Cardiac muscle cell (in vitro differentiated cells and primary cell): ENCODE data around the gene ANKRD28. TPM values are rescaled to one million over a fixed set of nuclear protein-coding genes. Genes with fewer than 3 reads are reported as not detected.

ENCODE experiments used
- DNase-seq, 2 donors: peaks; one replicate each; pipeline versions ENCODE4 v3.0.0 to v3.0.0-alpha.2; 2010 to 2017; ENCODE audit warnings: low read depth in 1 of 2, low spot score in 1 of 2
- H3K27ac ChIP-seq: fragments of 200-600 bp; sonication (generic); 2 replicates; pipeline ENCODE4 v1.5.1; 2016
- H3K27me3 ChIP-seq: fragments of 200-600 bp; sonication (generic); 2 replicates; pipeline ENCODE4 v1.6.0; 2016; ENCODE audit warnings: control low read depth
- H3K36me3 ChIP-seq: fragments of 200-600 bp; sonication (generic); 2 replicates; pipeline ENCODE4 v1.5.1; 2016; ENCODE audit warnings: control low read depth
- H3K4me1 ChIP-seq: fragments of 200-600 bp; sonication (generic); 2 replicates; pipeline ENCODE4 v1.8.1; 2017; ENCODE audit warnings: low read depth, mild to moderate bottlenecking, mixed run types
- H3K4me3 ChIP-seq: fragments of 200-600 bp; sonication (generic); 2 replicates; pipeline ENCODE4 v1.5.1; 2016; ENCODE audit warnings: mild to moderate bottlenecking
- H3K9me3 ChIP-seq: fragments of 200-600 bp; sonication (generic); 2 replicates; pipeline ENCODE4 v1.5.1; 2017; ENCODE audit warnings: low read depth, mild to moderate bottlenecking, control low read depth
- CTCF ChIP-seq: IDR thresholded peaks from 2 replicates; pipeline ENCODE4 v1.5.1; 2012; ENCODE audit warnings: low read depth, mild to moderate bottlenecking, low read length
- polyA plus RNA-seq: library from polyadenylated mRNA; unstranded; fragments of >200 nt; fragmentation: Nextera tagmentation; extraction: Ambion mirVana; gene quantifications from 2 replicates; pipeline ENCODE4 v1.2.1, GENCODE V29; 2016
- total RNA-seq: library from RNA; depleted of rRNA; stranded (reverse); fragments of >200 nt; gene quantifications from 2 replicates; pipeline ENCODE4 v1.2.3, GENCODE V29; 2016

Gene ANKRD28
- total and polyA plus RNA-seq, 2 experiments from 2014 or later = 9.7 to 20.8 TPM

- no peaks in the 10 kb centered on the region for H3K9me3 ChIP-seq
- no peak overlapping the region for H3K4me3 ChIP-seq
- no peak for DNase-seq
- no peak overlapping the region for H3K27ac ChIP-seq
- no peaks in the 10 kb centered on the region for H3K36me3 ChIP-seq
- no peak for TF ChIP-seq CTCF
- no peaks in the 10 kb centered on the region for H3K4me1 ChIP-seq
- H3K27me3 ChIP-seq = no peaks in the 10 kb centered on the region
Measured at GRCh38 chr3:15839568-15839967, 41.8 kb upstream of the ANKRD28 start.

- TF ChIP-seq CTCF = no peak
- DNase-seq = no peak
- Histone ChIP-seq H3K36me3 (no peaks in the 10 kb centered on the region), H3K27me3 (no peaks in the 10 kb centered on the region), H3K27ac (no peak overlapping the region), H3K4me1 (no peaks in the 10 kb centered on the region), H3K9me3 (no peaks in the 10 kb centered on the region), H3K4me3 (no peak overlapping the region)
Measured at GRCh38 chr3:15831927-15832326, 34.1 kb upstream of the ANKRD28 start.

- H3K4me1 ChIP-seq = no peaks in the 10 kb centered on the region
- H3K36me3 ChIP-seq = no peaks in the 10 kb centered on the region
- no peaks in the 10 kb centered on the region for H3K9me3 ChIP-seq
- no peak for DNase-seq
- H3K27me3 ChIP-seq = no peaks in the 10 kb centered on the region
- no peak overlapping the region for H3K27ac ChIP-seq
- TF ChIP-seq CTCF = no peak
- no peak overlapping the region for H3K4me3 ChIP-seq
Measured at GRCh38 chr3:15825016-15825415, 27.2 kb upstream of the ANKRD28 start.

- Histone ChIP-seq H3K36me3 (no peaks in the 10 kb centered on the region), H3K9me3 (no peaks in the 10 kb centered on the region), H3K4me3 (no peak overlapping the region), H3K27me3 (no peaks in the 10 kb centered on the region), H3K27ac (no peak overlapping the region), H3K4me1 (no peaks in the 10 kb centered on the region)
- no peak for DNase-seq
- TF ChIP-seq CTCF = no peak
Measured at GRCh38 chr3:15823092-15823491, 25.3 kb upstream of the ANKRD28 start.

GRCh38 chr3:15822281-15822680 is 24.5 kb upstream of the ANKRD28 start:
- no peaks in the 10 kb centered on the region for H3K9me3 ChIP-seq
- no peak for TF ChIP-seq CTCF
- no peak overlapping the region for H3K4me3 ChIP-seq
- DNase-seq = no peak
- H3K36me3 ChIP-seq = no peaks in the 10 kb centered on the region
- no peak overlapping the region for H3K27ac ChIP-seq
- H3K27me3 ChIP-seq = no peaks in the 10 kb centered on the region
- no peaks in the 10 kb centered on the region for H3K4me1 ChIP-seq

- peak in 1 of 2 donors; percentile 28 for DNase-seq
- no peak for TF ChIP-seq CTCF
- no peak overlapping the region for H3K4me3 ChIP-seq
Measured at GRCh38 chr3:15820911-15821310, 23.1 kb upstream of the ANKRD28 start.

More at GRCh38 chr3:15820911-15821310, 23.1 kb upstream of the ANKRD28 start:
- H3K9me3 ChIP-seq = no peaks in the 10 kb centered on the region
- H3K36me3 ChIP-seq = no peaks in the 10 kb centered on the region
- no peaks in the 10 kb centered on the region for H3K4me1 ChIP-seq
- no peak overlapping the region for H3K27ac ChIP-seq
- H3K27me3 ChIP-seq = no peaks in the 10 kb centered on the region
